NCI-H1694 treated with DMSO at 0.1 percent for 48 hours (cell line): ENCODE measurements around the gene GPX4.
A peak's percentile ranks its signal among the peaks of the same experiment; 100 is the strongest.

Experiments used
- DNase-seq: peaks from one replicate; lab custom pipeline; 2025; lab: John Stamatoyannopoulos, UW

Gene GPX4

DNA sequence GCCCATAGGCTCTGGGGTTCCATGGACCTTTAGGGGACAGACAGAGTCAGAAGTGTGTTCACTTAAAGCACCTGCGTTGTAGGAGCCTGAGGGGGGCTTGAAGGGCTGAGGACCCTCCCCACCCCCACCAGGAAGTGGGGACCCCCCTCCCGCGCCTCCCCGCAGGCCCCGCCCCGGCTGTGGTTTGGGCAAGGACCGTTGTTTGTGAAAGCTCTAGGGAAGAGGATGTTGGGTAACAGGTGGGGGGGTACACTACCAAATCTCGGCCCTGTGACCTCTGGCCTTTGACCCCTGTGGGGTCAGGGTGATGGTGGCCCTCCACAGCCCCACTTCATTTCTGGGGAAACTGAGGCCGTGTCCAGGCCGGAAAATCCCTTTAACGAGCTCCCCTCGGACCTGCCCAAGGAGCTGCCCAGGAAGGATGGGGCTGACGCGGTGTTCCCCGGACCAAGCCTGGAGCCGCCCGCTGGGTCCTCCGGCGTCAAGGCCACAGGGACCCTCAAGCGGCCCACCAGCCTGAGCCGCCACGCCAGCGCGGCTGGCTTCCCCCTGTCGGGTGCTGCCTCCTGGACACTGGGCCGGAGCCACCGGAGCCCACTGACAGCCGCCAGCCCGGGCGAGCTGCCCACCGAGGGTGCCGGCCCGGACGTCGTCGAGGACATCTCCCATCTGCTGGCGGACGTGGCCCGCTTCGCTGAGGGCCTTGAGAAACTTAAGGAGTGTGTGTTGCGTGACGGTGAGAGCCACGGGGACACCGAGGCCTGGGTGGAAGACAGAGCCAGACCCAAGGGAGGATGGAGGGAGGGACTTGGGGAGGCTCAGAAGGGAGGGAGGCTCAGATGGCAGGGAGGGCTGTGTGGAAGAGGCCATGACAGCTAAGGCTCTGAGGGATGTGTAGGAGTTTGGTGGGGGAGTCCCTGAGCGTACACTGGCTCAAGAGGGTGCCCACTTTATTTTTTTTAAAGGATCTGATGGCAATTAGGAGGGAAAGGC, 35.5 kb upstream of the GPX4 start:
- no peak for DNase-seq

DNA sequence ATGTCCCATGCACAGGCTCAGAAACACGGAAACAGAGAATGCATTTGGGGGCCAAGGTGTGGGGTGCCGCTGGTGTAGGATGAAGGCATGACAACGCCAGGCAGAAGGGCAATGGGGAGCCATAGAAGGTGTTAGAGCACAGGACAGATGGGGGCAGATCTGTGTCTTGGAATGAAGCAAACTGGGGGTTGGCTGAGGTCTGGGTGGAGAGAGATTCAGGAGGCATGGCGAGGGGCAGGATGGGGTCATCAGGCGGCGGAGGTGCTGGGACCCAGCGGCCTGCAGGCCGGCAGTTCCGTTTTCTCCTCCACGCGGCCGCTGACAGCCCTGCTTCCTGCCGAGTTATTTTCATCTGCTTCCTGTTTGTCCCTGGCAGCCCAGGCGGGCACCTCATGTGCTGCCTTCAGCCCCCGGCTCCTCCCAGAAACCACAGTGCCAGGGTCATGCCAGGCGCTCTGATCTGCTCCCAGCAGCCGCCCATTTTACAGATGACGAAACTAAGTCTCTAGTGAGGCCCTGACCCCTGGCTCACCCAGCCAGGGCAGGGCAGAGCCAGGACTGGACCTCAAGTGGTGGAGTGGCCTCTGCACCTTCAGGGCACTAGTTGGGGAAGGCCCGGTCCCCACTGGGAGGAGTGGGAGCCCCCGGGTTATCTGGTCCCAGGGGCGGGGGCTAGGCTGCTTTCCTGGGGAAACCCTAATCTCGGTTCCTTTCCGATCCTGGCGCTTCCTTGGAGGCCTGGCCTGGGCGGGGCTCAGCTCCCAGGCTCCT, 34.6 kb upstream of the GPX4 start:
- DNase-seq: peak; percentile 5

DNA sequence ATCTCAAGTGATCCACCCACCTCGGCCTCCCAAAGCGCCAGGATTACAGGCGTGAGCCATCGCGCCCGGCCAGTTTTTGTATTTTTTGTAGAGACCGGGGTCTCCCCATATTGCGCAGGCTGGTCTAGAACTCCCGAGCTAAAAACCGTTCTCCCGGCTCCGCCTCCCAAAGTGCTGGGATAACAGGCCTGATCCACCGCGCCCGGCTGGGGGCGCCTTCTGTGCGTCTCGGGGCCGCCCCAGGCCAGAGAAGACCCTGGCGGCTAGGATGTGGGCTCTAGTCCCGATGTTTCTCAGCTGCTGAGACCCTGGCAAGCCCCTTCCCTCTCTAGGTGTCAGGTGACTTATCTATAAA, 33.2 kb upstream of the GPX4 start:
- DNase-seq: peak; percentile 7

DNA sequence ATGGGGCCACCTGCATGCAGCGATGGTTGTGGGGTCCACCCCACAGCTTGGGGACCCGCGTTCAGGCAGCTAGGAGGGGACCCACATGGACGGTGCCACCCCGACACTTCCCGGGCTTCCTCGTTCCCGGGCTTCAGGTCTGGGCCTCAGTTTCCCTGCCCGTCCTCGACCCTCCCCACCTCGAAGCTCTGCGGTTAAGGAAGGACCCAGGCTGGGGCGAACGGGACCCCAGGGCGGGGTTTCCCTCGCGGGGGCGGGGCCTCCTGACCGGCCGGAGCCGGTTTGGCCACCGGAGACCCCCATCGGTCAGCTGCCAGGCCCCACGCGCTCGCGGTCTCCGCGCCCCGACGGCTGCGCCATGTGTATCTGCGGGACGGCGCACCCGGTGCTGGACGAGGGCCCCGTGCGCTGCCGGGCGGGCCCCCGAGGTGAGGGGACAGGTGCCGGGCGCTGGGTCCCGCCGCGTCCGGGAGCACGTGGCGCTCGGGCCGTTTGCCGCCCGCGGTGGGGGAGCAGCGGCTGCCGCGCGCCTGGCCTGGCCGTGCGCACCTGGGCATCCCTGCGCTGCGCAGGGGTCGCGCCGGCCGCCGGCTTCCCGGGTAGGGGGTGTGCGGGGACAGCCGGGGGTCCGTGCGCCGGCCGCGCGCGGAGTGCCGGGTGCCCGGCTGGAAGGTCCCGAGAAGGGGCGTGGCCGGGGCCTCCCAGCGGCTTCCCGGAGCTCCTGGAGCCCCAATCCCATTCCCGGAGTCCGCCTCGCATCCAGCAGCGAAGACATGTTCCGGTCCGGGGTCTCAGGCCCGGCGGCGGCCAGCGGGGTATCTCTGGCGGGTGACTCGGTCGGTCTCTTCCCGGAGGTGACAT, 32.6 kb upstream of the GPX4 start:
- no peak for DNase-seq

DNA sequence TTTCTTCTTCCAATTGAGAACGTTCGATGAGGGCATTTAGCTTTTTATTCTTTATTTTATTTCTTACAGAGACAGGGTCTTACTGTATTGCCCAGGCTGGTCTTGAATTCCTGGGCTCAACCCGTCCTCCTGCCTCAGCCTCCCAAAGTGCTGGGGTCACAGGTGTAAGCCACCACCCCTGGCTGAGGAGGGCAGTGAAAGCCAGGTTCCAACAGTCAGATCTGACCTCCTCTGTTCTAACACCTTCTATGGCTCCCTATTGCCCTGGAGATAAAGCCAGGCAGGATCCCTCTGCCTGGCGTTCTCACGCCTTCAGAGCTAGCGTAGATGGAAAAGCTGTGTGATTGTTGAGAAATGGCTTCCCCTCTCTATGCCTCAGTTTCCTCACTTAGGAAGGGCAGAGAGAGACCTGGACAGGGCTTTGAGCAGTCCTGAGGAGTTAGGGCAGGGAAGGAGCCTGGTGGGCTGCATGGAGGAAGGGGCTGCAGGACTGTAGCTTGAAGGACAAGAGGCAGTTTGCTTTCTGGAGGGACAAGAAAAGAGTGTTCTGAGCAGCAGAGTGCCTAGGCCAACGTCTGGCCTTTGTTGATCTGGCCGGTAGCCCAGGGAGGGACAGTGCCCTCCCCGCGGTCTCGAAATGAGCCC, 31.3 kb upstream of the GPX4 start:
- no peak for DNase-seq

DNA sequence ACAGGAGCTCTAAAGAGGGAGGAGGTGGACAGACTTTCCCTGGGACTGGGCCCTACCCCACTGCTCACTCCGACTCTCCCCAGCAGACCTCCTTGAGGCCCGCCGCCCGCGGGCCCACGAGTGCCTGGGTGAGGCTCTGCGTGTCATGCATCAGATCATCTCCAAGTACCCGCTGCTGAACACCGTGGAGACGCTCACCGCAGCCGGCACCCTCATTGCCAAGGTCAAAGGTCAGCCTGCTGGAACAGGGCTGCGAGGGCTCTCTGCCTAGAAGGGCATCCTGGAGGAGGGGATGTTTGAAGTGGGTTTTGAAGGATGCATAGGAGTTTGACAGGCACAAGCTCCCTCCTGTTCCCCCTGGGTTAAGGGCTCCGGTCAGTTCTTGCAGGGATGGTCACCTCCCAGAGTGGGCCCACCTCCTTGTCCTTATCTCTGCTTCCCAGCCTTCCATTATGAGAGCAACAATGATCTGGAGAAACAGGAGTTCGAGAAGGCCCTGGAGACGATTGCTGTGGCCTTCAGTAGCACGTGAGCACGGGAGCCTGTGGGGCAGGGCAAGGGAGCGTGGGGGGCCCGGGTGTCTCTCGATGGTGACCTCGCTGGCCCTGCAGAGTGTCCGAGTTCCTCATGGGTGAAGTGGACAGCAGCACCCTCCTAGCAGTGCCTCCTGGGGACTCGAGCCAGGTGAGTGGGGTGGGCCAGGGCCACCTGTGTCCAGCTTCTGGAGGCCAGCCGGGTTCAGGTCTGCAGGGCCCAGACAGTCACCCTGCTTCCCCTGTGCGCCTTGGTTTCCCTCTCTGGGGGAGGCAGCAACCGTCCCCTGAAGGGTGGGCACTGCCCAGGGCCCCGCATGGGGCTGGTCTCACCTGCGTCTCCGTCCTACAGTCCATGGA, 30.5 kb upstream of the GPX4 start:
- no peak for DNase-seq

DNA sequence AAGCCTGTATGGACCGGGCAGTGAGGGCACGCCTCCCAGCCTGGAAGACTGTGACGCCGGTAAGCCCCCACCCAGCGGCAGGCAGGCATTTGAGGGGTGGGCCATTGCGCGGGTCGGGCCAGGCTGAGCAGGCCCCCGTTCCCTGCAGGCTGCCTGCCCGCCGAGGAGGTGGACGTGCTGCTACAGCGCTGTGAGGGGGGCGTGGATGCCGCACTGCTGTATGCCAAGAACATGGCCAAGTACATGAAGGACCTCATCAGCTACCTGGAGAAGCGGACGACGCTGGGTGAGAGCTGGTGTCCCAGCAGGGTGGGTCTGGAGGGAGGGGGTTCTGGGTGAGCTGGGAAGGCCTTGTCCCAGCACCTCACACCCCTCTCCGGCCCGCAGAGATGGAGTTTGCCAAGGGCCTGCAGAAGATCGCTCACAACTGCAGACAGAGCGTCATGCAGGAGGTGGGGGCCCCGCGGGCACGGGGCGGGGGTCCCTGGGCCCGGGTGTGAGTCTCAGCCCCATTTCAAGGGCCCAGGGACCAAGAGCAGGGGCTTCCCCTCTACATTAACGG, 29.8 kb upstream of the GPX4 start:
- DNase-seq: no peak

DNA sequence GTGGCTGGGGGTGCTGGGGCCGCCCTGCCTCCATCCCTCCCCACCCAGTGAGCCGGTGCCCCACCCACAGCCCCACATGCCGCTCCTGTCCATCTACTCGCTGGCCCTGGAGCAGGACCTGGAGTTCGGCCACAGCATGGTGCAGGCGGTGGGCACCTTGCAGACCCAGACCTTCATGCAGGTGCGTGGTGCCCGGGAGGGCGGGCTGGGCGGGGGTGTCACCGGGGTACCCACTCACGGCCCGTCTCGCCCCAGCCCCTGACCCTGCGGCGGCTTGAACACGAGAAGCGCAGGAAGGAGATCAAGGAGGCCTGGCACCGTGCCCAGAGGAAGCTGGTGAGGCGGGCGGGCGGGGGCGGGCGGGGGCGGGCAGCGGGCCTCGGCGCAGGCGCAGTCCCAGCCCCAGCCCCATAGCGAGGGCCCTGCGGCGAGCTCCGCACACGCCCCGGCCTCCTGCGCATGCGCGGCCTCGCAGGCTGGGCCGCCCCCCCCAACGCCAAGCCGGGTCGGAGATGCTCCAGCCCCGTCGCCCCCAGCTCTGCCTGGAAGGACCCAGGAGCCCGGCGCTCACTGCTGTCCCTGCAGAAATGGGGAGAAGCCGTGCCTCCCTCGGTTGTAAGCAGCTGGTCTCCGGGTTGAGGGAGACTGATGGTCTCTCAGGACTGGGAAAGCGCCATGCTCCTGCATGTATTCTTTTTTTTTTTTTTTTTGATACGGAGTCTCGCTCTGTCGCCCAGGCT, 29.1 kb upstream of the GPX4 start:
- peak; percentile 75 for DNase-seq

DNA sequence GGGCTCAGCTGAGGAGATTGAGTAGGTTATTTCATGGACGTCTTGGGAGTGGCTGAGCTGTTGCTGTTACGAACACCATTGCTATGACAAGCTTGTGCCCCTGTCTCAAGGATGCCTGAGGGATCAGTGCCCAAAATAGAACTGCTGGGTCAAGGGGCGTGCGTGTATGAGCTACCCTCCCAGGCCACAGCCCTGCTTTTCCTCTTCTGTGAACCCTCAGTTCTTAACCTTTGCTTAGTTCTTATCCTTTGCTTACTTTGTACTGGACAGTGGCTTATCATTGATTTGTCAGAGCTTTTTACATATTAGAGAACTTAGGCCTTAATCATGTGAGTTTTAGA, 27.8 kb upstream of the GPX4 start:
- no peak for DNase-seq

DNA sequence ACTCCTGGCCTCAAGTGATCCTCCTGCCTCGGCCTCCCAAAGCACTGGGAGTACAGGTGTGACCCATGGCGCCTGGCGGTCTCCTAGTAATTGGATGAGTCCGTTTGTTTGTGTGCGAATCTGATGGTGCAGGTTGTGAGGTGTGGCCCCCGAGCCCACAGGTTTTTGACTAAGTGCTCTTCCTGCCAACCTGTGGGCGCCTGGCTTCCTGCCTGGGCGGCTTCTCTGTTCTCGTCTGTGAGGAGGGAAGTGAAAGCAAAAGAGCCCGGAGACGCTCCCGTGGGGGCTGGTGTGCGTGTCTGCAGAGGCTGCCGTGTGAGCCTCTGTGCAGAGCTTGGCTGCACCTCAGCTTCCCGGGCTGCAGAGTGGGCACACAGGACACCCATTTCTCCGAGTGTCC, 26.8 kb upstream of the GPX4 start:
- peak; percentile 38 for DNase-seq

DNA sequence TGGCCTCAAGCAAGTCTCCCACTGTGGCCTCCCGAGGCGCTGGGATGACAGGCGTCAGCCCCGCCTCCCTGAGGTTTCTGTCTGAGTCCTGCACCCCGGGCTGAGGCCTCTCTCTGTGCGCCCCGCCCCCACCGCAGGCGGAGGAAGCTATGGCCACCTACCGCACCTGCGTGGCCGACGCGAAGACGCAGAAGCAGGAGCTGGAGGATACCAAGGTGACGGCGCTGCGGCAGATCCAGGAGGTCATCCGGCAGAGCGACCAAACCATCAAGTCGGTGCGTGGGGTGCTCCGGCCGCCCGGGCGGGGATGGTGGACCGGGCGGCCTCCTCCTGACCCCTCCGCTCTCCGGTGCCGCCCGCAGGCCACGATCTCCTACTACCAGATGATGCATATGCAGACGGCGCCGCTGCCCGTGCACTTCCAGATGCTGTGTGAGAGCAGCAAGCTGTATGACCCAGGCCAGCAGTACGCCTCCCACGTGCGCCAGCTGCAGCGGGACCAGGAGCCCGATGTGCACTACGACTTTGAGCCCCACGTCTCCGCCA, 24.2 kb upstream of the GPX4 start:
- DNase-seq: no peak

DNA sequence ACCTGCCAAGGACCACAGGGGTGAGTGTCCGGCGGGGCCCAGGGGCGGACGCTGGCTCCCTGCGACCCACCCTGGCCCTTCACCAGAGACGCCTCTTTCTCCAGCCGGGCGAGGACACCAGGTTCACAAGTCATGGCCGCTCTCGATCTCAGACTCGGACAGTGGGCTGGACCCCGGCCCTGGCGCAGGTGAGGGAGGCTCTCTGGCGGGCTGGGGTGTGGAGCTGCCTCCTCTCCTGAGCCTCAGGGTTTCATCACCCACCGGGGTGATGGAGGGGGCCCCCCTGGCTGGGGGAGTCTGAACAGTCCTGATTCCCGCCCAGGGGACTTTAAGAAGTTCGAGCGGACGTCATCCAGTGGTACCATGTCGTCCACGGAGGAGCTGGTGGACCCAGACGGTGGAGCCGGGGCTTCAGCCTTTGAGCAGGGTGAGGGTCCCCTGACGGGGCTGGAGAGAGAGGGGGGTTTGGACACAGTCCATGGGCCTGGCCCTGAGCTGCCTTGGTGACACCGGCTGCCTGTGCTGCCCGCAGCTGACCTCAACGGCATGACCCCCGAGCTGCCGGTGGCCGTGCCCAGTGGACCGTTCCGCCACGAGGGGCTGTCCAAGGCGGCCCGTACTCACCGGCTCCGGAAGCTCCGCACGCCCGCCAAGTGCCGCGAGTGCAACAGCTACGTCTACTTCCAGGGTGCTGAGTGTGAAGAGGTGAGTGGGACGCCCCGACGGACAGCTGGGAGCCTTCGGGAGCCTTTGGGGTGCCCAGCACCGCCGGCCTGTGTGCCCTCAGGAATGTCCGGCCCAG, 23.2 kb upstream of the GPX4 start:
- no peak for DNase-seq

DNA sequence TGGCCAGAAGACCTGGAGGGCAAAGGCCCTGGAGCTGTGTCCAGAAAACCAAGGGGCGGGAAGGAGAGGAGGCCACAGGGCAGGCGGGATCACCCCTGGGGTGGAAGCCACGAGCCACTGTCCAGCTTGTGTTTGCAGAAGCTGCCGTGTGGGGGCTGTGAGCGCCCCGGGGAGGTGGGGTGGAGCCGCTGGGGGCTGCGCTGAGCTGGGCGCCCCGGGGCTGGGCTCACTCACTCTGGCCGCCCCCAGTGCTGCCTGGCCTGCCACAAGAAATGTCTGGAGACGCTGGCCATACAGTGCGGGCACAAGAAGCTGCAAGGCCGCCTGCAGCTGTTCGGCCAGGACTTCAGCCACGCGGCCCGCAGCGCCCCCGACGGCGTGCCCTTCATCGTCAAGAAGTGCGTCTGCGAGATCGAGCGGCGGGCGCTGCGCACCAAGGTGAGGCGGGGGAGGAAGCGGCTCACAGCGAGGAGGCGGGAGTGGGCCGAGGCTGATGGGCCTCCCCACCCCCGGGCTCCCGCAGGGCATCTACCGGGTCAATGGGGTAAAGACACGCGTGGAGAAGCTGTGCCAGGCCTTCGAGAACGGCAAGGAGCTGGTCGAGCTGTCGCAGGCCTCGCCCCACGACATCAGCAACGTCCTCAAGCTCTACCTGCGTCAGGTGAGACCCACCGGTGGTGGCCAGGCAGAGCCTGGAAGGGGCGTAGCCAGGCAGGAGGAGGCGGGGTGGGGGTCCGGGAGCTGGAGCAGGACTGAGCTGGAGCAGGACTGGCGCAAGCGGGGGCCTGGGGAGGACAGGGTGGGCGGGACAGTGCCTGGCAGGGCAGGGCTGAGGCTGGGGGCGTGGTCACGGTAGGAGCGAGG, 22.3 kb upstream of the GPX4 start:
- DNase-seq: no peak

DNA sequence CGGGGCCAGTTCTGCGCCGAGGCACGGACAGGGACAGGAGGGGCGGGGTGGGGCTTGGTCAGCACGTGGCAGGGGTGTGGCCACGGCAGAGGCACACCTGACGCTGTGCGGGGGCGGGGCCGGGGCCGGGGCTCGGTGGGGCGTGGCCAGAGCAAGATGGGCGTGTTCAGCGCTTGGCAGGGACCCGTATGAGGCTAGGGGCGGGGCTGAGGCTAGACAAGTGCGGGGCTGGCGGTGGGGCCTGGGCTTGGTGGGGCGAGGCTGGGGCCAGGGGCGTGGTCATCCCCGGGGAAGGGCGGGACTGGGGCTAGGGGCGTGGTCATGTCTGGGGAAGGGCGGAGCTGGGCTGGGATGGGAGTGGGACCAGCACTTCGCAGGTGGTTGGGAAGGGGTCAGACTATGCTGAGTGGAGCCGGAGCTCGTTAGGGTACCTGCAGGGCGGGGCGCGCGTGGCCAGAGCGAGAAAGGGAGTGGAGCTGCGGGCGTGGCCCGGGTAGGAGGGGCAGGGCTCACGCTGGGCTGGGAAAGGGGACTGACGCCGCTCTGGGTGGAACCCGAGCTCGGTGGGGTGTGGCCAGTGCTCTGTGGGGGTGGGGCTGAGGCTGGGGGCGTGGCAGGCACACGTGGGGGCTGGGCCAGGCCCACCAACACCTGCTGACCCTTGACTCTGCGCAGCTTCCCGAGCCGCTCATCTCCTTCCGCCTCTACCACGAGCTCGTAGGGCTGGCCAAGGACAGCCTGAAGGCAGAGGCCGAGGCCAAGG, 21.4 kb upstream of the GPX4 start:
- peak; percentile 9 for DNase-seq

DNA sequence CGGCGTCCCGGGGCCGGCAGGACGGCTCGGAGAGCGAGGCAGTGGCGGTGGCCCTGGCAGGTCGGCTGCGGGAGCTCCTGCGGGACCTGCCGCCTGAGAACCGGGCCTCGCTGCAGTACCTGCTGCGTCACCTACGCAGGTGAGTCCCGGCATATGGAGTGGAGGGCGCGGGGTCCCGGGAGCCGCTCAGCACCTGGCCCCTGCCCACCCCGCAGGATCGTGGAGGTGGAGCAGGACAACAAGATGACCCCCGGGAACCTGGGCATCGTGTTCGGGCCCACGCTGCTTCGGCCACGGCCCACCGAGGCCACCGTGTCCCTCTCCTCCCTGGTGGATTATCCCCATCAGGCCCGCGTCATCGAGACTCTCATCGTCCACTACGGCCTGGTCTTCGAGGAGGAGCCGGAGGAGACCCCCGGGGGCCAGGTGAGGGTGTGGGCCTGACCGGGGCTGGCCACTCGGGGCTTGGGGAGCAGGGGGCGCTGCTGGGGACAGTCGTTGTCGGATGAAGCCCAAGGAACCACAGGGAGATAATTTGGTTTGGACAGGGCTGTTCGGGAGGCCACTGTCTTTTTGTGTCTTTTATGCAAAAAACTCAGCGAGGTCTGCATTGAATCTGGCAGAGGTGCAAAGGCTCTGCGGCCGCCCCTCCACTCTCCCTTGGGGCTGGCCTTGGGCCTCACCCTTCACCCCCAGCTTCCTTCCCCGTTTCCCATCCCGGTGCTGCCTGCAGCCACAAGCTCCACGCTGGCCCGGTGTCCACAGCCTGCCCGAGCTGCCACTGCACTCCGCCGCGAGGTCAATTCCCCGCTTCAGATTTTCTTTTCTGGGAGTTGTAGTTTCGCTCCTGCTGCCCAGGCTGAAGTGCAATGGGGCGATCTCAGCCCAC, 20.6 kb upstream of the GPX4 start:
- no peak for DNase-seq
